Ureter (tissue), 1 donor: ENCODE results near the gene ANO2. TPM values are rescaled to one million over a fixed set of nuclear protein-coding genes. Genes with fewer than 3 reads are reported as not detected.

Experiments used
- DNase-seq: peaks from one replicate; pipeline ENCODE4 v3.0.0-alpha.2; 2020; ENCODE audit warnings: low spot score
- total RNA-seq: library from RNA; stranded (reverse); gene quantifications from one replicate; pipeline ENCODE4 v1.2.4, GENCODE V29; 2023
- donor health status: DM: yes; HTN: yes; CAD: no.

Gene ANO2
- total RNA-seq, 1 donor from 2014 or later = 4.2 TPM

DNA sequence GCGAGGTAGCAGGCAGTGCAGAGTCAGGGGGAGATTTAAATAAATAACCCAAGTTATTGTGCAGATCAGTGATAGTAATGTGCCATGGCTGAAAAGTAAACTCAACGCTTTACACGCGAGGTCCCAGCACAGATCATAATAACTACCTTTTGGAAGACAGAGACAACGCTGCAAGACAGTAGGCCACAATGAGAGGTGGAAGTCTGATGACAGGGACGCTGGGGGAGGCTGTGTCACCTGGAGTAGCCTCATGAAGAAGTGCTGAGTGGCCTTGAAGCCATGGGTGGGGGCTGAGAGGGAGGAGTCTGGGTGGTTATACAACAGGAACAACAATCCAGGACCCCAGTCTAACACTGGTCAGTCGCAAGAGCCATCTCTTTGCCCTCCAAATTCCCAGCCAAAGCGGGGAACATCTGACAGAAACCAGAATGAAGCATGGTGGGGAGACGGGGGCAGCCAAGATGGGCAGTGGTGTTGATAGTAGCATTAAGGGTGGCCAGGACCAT, 28.2 kb downstream of the ANO2 start:
- no peak for DNase-seq

DNA sequence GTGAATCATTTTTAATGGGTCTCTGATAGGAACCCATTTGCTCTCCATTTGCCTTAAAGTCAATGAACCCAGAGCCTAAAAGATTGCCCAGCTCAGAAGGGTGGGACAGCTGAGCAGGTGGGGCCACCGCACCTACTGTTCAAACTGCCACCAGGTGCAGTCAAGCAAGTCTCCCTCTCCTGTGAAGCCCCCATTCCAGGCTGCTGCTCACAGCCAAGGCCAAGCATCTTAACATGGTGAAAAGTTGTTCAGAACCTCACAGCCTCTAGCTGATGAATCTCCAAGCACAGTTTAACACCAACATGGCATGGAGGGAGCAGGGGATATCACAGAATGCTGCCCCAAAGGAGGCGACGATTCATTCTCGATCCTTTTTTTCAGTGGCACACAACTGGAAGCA, 29.5 kb downstream of the ANO2 start:
- no peak for DNase-seq

DNA sequence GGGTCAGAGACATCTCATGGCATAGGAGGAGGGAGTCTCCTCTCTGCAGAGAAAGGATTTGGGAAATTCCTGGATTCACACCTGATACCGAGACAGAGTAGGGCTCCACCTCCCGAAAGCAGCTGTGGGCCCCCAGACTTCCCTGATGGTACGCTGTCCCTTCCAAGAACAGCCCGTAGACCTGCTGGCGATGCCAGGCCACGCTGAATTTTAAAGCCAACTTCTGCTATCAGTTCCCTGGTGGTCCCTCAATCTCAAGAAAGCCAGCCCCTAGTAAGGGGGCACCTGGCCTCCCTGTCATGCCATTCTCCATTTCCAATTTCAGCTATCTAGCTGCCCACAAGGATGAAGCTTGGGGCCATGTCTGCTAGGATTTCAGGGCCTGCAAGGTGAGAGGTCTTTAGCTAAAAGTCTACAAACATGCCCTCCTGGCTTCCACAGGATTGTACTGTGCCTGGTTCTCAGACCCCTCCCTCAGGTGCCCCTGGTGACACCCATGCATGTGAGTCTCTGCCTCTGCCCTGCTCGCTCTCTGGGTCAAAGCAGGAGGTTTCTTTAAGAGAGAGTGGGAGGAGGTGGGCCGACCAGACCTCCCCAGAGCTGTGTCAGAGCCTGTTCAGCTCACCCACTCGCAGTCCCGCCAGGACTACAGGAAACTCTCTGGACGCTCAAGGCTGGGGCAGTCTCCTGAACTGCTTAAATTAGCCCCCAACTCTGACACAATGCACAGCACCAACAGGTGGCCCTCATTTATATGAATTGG, 30.5 kb downstream of the ANO2 start:
- peak; percentile 32 for DNase-seq

DNA sequence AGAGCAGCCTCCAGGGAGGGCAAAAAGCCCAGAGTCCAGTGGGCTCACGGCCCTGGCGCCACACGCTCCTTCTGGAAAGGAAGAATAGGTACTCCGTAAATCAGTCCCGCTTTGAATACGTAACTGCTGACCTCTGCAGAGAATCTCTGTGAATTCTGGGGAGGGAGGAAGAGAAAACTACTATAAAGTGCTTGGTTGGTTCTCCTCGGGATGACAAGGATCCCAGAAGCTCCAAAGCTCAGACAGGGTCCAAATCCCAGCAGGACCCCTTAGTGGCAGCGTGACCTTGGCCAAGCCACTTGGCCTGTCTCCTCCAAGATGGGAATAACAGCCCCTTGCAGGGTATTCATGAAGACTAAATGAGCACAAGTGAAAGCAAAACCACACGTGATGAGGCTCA, 31.7 kb downstream of the ANO2 start:
- DNase-seq = no peak

DNA sequence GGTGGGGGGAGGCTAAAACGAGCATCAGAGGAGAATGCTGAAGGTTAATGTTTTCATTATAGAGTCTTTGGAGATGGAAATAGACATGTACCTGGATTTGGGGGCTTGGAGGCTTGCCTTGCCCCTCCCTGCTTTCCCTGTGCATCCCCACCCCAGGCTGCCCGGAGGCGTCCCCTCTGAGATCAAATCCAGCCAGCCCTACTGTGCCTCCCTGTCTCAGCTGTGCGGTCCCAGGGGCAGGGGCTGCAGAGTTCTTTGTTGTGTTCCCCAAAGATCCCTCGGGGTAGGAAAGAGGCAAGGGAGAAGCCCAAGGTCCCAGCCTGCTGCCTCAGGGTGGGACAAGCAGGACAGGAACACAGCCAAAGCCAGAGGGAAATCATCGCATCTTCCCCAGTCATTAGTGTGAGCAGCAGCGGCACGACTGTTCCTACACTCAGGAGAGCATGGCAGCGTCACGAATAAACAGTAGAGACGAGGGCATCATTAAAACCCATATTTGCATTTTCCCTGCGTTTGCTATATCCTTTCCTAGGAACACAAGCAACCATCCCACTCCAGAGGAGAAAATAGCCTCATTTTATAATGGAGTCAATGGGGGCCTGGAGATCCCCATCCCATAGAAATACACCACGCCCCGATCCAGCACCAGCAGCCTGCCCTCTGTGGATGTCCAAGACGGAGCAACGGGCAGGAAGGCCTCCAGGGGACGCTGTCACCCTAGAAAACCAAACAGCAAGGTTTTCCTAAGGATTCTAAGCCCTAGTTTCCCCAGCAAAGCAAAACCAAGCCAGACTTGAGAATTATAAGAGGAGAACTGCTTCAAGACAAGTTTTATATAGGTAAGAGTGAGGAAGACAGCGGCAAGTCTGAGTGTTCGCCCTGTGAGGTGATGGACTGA, 32.4 kb downstream of the ANO2 start:
- DNase-seq = peak; percentile 27

DNA sequence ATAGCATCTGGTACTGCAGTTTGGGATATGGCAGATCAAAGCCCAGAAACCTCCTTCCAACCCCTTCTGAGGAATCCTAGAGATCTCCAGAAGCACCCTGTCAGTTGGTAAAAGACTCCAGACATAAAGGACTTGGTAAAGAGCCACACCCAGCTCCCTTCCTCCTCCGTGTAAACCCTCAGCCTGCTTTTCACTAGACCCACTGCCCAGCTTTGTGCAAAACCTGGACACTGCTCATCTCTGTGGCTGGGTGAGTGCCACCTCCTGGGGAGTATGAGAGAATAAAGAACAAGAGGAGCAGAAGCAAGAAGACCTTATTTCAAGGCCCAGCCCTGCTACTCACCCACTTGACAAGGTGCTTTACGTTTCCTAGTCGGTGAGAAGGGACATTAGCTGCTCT, 33.0 kb downstream of the ANO2 start:
- peak; percentile 25 for DNase-seq

DNA sequence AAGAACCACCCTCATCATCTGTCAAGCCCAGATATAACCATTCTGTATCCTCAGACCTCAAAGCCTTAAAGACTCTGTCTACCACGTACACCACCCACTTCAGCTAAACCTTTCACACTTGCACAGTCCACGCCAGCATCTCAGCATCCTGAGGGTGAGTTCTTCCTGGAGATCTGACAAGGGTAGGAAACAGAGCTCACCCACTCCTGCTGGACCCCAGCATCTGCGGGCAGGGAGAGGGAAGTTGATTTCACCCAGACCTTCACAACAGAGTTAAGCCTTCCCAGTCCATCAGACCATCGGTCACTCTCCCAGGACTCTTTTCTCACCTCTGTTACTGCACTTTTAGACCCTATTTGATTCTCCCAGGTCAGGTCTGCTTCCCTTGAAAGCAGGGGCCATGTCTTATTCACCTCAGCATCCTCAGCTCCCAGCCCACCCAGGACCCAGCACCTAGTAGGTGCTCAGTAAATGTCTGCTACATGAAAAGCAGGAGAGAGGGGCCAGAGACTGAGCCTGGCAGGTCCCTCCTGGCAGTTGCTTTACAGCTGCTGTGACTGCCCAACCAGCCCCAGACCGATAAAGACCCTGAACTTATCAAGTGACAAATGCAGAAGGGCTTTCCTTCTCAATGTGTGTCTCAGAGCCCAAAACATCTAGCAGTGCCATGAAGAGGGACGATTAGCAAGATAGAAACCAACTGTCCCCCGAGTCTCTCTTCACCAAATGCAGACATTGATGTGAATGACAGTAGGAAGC, 34.1 kb downstream of the ANO2 start:
- no peak for DNase-seq

DNA sequence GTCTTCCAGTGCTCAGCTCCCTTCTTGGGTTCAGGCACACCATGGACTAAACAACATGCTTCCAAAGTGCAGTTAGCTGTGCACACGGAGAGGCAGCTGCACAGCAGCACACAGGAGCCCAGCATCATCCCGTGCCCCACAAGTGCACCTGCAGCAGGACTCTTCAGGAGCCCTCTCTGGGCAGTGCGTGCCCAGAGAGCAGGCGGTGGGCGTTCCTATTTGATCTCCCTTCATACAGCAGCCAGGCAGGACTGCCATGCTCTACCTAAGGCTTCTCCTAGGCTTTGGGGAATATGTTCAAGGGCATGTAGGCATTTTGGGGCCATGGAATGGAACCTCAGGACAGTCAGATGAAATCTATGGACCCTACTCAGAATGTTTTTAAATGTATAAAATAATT, 35.5 kb downstream of the ANO2 start:
- DNase-seq = peak; percentile 12

DNA sequence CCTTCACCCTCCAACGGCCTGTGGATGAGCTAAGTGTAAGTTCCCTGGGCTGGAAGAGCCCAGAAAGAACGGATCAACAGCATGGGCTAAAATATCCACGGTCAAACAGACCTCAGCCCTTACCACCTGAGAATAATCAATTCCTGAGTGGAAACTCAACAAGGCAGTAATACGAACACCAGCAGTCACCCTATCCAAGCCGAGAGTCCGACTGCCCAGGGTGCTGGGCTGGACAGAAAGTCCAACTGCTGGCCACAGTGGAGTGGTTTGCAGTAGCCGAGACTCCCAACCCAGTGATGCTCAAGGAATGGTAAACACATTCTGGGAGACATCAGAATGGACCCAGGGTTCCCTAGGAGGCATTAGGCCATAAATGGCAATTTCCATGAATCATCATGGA, 36.8 kb downstream of the ANO2 start:
- no peak for DNase-seq

DNA sequence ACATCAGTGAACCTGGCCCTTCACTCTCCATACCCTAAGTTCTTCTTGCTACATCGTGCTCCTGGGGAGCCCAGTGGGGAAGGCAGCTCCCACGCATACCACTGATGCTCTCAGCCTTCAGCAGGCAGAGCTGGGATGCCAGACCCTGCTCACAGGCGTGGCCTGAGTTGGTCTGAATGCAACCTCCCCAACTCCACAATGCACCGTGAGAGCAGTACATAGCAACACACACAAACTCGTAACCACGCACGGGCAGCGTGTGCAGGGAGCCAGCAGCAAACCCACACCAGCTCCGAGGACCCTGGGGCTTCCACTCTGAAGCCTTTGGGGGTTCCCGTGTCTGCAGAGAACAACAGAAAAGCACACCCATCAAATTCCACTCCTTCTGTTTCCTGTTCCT, 37.3 kb downstream of the ANO2 start:
- peak; percentile 33 for DNase-seq

DNA sequence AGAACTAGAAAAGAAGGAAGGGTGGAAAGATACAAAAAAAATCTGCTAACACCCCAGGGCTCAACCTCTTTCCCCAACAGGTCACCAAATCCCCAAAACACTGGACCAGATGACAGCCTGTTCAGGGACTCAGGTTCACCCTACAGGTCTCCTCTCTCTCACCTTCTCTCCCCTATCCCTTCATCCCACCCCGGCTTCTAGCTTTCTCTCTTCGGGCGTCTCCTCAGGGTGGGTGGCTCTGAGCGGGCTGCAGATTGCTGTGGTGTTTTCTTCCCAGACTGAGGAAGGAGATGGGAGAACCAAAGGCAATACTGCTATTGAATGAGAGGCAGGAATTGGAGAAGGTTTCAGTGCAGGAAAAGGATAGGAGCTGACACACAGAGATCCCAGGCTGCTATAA, 39.3 kb downstream of the ANO2 start:
- no peak for DNase-seq

DNA sequence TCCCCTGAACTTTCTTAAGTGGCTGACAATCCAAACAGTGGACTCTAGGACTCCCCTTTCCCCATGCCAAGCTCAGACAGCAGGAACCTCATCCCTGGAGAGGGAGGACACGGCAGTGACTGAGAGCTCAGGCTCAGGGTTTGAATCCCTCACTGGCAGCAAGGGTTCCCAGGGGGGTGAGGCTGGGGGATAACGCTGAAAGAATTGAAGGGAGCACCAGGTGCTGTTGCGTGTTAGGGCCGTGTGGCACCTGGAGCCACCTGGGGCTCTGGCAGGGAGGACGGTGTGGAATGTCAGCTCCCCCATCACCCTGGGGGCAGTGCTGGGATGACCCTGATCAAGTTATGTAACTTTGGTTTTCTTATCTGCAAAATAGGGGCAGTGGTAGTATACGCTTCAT, 40.1 kb downstream of the ANO2 start:
- DNase-seq = peak; percentile 24

DNA sequence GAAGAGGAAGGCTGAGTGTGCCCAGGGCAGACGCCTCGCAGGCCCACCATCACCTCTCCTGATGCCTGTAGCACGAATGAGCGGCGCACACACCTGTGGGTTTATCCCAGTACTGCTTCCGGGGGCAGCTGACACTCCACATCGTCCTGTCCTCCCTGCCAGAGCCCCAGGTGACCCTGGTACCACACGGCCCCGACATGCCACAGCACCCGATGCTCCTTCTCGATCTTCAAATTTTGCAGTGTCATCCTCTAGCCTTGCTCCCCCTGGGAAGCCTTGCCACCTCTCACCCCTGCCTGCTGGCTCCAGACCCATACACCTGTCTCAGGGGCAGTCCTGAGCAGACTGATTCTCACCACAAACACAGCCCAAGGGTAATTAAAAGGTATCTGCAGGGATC, 40.6 kb downstream of the ANO2 start:
- peak; percentile 32 for DNase-seq

DNA sequence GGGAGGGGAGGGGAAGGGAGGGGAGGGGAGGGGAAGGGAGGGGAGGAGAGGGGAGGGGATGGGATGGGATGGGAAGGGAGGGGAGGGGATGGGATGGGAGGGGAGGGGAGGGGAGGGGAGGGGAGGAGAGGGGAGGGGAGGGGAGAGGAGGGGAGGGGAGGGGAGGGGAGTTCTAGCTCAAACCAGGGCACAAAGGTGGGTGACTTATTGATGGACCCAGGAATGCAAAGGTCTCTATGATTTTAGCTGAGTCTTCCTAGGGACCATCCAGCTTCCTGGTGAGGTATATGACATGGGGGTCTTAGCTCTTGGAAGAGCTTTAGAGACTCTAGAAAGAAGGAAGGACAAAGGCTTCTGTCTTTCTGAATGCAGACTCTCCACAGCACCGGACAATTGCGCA, 42.3 kb downstream of the ANO2 start:
- DNase-seq = no peak

DNA sequence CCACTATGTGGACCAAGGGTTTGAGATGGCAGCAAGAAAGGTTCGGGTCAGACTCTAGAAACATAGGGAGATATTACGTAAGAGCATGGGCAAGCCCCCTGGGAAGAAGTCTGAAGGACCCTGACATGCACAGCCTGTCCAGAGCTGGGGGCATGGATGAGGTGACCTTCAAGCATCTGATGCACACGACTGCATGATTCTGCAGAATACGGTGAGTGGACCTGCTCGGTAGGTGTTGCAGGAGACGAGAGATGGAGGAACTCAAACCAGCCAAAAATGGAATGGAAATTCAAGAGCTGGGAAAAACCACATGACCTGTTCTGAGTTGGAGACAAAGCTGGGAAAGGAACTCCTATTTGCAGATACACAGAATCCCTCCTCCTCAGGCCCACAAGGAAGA, 43.6 kb downstream of the ANO2 start:
- no peak for DNase-seq

DNA sequence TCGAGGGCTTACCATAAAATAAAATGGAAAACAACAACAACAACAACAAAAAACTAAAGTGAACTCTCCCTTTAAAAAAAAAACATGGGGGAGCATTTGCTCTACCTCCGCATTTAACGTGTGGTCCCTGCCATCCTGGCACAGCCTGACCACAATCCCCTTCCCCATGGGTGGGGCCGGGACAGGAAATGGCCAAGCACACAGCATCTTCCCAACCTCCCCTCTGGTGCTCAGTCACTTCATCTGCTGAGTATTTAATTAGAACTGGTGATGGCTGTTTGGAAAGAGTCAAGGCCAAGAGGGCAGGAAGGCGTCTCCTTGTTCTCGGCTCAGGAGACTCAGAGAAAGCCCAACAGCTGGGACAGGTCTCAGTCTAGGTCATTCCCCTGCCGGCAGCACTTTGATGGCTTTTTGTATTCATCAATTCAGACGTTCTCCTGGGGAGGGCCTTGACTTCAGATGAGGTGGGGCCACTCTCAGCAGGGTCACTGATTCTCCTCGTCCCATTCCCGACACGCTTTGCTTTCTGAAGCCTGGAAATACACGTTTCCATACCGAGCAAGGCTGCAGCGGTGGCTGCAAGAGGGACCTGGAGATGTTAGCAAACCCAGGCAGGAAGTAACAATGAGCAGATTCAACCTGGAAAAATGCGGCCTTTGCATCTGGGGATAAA, 44.4 kb downstream of the ANO2 start:
- no peak for DNase-seq

DNA sequence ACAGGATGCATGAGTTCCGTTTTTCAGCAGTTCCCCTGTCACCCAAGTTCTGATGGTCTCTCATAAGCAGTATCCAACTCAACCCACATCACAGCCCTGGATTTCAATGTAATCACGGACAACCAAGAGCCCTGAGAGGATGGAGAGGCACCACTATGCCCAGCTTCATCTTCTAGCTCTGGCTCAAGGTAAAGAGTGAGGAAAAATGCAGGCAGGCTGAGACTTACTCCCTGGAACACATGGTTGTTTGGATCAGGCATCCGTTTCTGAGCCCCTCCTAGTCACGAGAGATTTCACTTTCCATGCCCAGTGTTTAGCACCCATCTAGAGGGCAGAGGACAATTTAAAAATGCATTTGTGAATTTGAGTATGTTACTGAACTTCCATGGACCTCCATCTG, 45.0 kb downstream of the ANO2 start:
- DNase-seq = no peak

DNA sequence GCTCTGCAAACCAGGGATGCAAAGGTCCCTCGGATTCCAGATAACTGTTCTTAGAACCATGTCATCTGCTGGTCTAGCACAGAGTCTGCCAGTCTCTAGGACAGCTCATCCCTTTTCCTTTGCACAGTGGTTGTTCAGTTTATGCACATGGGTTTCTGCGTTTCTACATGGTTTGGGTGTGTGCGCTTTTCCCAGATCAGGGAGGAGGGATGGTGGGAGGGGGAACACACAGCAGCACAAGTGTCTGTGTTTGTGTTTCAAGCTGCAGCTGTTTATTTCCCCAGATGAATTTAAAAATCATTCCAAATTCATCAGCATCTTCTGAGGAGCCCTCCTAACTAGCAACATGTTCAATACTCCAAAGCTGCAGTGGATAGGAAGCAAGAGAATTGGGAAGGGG, 45.4 kb downstream of the ANO2 start:
- DNase-seq = no peak

DNA sequence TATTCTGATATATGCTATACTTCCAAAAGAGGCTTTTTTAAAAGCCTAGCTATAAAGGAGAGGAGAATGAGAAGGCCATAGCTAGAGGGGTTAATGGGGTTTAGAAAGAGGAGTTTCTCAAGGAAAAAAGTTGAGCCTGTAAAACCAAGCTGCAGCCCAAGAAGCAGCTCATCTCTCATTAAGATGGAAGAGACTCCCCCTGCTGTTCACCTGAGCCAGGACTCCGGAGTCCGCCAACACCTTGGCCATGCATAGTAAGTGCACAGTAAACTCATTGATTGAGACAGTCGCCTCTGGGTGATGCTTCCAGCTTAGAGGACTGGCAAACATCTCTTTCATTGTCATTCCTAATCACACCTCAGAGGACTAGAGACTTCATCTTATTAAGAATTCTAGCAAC, 46.2 kb downstream of the ANO2 start:
- DNase-seq = no peak

DNA sequence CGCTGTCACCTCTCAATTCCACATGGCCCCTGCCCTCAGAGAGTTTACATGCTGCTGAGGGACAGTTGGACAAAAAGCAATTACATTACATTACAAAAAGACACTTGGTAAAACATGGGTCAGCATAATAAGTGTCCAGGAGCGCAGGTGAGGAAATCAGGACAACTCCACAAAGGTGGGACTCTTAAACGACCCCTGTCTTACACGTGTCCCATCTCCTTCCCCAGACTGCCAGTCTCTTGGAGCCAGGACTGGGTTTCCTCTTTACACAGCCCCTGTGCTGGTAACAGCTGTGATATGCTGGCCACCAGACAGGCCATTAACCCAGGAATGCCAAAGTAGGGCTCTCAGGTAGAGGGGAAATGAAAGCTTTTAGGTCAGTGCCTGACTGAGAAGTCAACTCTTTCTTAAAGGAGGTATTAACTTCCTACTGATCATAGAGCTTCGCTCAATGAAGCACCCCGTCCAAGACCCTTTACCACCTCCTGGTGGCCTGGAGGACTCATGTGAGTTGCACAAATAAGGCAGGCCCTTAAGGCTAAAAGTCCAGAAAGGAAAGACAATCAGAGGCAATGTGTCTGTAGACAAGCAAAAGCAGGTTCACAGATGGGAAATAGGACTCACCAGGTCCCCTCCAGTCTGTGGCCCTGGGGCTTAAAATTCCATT, 55.5 kb downstream of the ANO2 start:
- no peak for DNase-seq

DNA sequence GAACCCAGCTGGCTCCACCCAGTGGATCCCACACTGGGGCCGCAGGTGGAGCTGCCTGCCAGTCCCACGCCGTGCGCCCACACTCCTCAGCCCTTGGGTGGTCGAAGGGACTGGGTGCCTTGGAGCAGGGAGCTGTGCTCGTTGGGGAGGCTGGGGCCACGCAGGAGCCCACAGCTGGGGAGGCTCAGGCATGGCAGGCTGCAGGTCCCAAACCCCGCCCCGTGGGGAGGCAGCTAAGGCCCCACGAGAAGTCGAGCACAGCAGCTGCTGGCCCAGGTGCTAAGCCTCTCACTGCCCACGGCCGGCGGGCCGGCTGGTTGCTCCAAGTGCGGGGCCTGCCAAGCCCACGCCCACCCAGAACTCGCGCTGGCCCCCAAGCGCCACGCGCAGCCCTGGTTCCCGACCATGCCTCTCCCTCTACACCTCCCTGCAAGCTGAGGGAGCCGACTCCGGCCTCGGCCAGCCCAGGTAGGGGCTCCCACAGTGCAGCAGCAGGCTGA, 56.2 kb downstream of the ANO2 start:
- DNase-seq = no peak
